Mucosa of descending colon (tissue), 3 donors: Measurements from ENCODE around the gene DEAF1. TPM values are rescaled to one million over a fixed set of nuclear protein-coding genes. Genes with fewer than 3 reads are reported as not detected.
A peak's percentile ranks its signal among the peaks of the same experiment; 100 is the strongest.
"Not testable (repeated sequence)": the region's sequence is repeated elsewhere in the genome, so short reads cannot be mapped to it uniquely, and the experiment has no call there.

Experiments
- ATAC-seq: fragments of 200-7000 bp; cut with Tn5 transposase; one replicate; pipeline ENCODE4 v1.9.1; 2020; ENCODE audit warnings: mild to moderate bottlenecking, moderate library complexity
- DNase-seq, 3 donors: peaks; one replicate each; pipeline ENCODE4 v3.0.0-alpha.2; 2020
- H3K36me3 ChIP-seq: fragments of 200-600 bp; one replicate; pipeline ENCODE4 v1.8.0; 2021; ENCODE audit warnings: low read depth, mild to moderate bottlenecking
- H3K4me1 ChIP-seq: fragments of 200-600 bp; one replicate; pipeline ENCODE4 v1.8.0; 2021; ENCODE audit warnings: low read depth, mild to moderate bottlenecking
- H3K4me3 ChIP-seq: fragments of 200-600 bp; one replicate; pipeline ENCODE4 v1.8.0; 2021; ENCODE audit warnings: mild to moderate bottlenecking
- H3K9me3 ChIP-seq: fragments of 200-600 bp; one replicate; pipeline ENCODE4 v1.8.0; 2021; ENCODE audit warnings: mild to moderate bottlenecking
- CTCF ChIP-seq: fragments of 200-600 bp; IDR thresholded peaks from one replicate; pipeline ENCODE4 v1.8.0; 2022; ENCODE audit warnings: antibody characterized with exemption, mild to moderate bottlenecking
- intact Hi-C, 2 donors: fragments of 100-400 bp; cut with DNase I in 1 of 2; cut with micrococcal nuclease in 1 of 2; formaldehyde crosslinking; loops; one replicate each; pipeline versions ENCODE4 v1.11.0 to v1.11.1; 2022; cut with DNase I, micrococcal nuclease
- total RNA-seq, 3 donors: library from RNA; stranded (reverse); fragmentation: NEBNext Ultra II Directional in 2 of 3; extraction: Animal tissue kit (Norgen Biotek cat#: 25700) in 2 of 3; gene quantifications; one replicate each; pipeline versions ENCODE4 v1.2.1 to v1.2.4, GENCODE V29; 2021 to 2023
- donor health status: DM: no; HTN: no; CAD: no; lungs with moderate emphysema.
- donor health status: DM: no; HTN: no; CAD: no.
- donor health status: DM: no; HTN: yes; CAD: no.

DEAF1 gene
- total RNA-seq, 3 donors from 2014 or later: 25.1 to 35.7 (median 25.9) TPM

GRCh38 chr11:656866-657265 lies 38.2 kb downstream of the DEAF1 start:
- no peak for ATAC-seq

GRCh38 chr11:656426-656825 lies 38.6 kb downstream of the DEAF1 start:
- no peak overlapping the region for H3K4me3 ChIP-seq
- no peak for TF ChIP-seq CTCF
- ATAC-seq (no peak), DNase-seq (no peak)
- peaks cover 5% of the 10 kb centered on the region for H3K4me1 ChIP-seq
- intact Hi-C loops: no loop called here
- H3K9me3 ChIP-seq: no peaks in the 10 kb centered on the region
- no peaks in the 10 kb centered on the region for H3K36me3 ChIP-seq

More at GRCh38 chr11:656866-657265, 38.2 kb downstream of the DEAF1 start:
- H3K4me1 ChIP-seq: peaks cover 5% of the 10 kb centered on the region
- no peaks in the 10 kb centered on the region for H3K36me3 ChIP-seq
- TF ChIP-seq CTCF: no peak
- intact Hi-C loops: no loop called here
- H3K4me3 ChIP-seq: no peak overlapping the region
- no peak for DNase-seq
- no peaks in the 10 kb centered on the region for H3K9me3 ChIP-seq

- Histone ChIP-seq H3K4me1 (peaks cover 5% of the 10 kb centered on the region), H3K9me3 (no peaks in the 10 kb centered on the region), H3K36me3 (no peaks in the 10 kb centered on the region), H3K4me3 (no peak overlapping the region)
- peak; percentile 81 for ATAC-seq
- TF ChIP-seq CTCF: no peak
- DNase-seq: peak in 1 of 3 donors; percentile 44
- intact Hi-C loops: no loop called here
These were observed 39.8 kb downstream of the DEAF1 start for GRCh38 chr11:655036-655726.

DNA sequence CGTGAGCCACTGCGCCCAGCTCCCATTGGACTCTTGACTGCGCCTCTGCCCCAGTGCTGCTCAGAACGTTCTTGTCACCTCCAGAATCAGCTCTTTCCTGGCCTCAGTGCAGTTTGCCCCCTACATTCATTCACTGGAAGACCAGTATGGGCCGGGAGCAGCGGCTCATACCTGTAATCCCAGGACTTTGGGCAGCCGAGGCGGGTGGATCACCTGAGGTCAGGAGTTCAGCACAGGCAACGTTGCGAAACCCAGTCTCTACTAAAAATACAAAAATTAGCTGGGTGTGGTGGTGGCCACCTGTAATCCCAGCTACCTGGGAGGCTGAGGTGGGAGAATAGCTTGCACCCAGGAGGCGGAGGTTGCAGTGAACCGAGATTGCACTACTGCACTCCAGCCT lies 40.6 kb downstream of the DEAF1 start:
- H3K4me3 ChIP-seq, intact Hi-C loops, H3K9me3 ChIP-seq, H3K4me1 ChIP-seq, H3K36me3 ChIP-seq, DNase-seq: not testable (repeated sequence)
- ATAC-seq: peak; percentile 17

- Histone ChIP-seq H3K4me1 (peaks cover 5% of the 10 kb centered on the region), H3K9me3 (no peaks in the 10 kb centered on the region), H3K4me3 (no peak overlapping the region), H3K36me3 (no peaks in the 10 kb centered on the region)
- DNase-seq (no peak), ATAC-seq (no peak)
- intact Hi-C loops: no loop called here
- TF ChIP-seq CTCF: no peak
These were observed 41.2 kb downstream of the DEAF1 start for GRCh38 chr11:653837-654236.

- H3K36me3 ChIP-seq, H3K9me3 ChIP-seq, H3K4me3 ChIP-seq, intact Hi-C loops, DNase-seq, H3K4me1 ChIP-seq, ATAC-seq: not testable (repeated sequence)
These were observed 41.9 kb downstream of the DEAF1 start for GRCh38 chr11:653136-653535.

GRCh38 chr11:650482-650881 lies 44.5 kb downstream of the DEAF1 start:
- H3K4me3 ChIP-seq: no peak overlapping the region
- ATAC-seq (no peak), DNase-seq (no peak)
- H3K36me3 ChIP-seq: no peaks in the 10 kb centered on the region
- H3K9me3 ChIP-seq: no peaks in the 10 kb centered on the region
- TF ChIP-seq CTCF: no peak
- intact Hi-C loops: no loop called here
- peaks cover 5% of the 10 kb centered on the region for H3K4me1 ChIP-seq

DNA sequence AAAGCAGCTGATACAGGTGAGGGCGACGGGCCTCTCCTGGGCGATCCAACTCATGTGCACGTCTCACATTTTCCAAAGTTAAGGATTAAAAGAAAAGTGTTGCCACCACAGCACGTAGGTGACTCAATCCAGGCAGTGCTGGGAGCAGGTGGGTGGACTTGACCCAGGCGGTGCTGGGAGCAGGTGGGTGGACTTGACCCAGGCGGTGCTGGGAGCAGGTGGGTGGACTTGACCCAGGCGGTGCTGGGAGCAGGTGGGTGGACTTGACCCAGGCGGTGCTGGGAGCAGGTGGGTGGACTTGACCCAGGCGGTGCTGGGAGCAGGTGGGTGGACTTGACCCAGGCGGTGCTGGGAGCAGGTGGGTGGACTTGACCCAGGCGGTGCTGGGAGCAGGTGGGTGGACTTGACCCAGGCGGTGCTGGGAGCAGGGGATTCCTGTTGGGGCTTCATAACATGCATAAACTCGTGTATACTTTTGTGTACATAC lies 47.3 kb downstream of the DEAF1 start:
- H3K4me1 ChIP-seq, H3K9me3 ChIP-seq, H3K4me3 ChIP-seq, DNase-seq, ATAC-seq, H3K36me3 ChIP-seq, intact Hi-C loops: not testable (repeated sequence)
